Heart left ventricle (tissue), 13 donors: ENCODE measurements around the gene HS6ST1.

Source experiments
- CTCF ChIP-seq, 12 donors: fragments of 200-600 bp; sonication (generic) in 4 of 12; IDR thresholded peaks; one replicate each; pipeline versions ENCODE4 v1.5.0 to v1.8.0; 2018 to 2022; ENCODE audit warnings: antibody characterized with exemption in 12 of 12, mild to moderate bottlenecking in 5 of 12
- POLR2A ChIP-seq, 2 donors: fragments of 450-650 bp; IDR thresholded peaks; one replicate each; pipeline ENCODE4 v1.6.1; 2017; ENCODE audit warnings: antibody characterized with exemption in 2 of 2, mild to moderate bottlenecking in 2 of 2, moderate library complexity in 2 of 2
- donor health status: ischemic (EF 13 %, LVEDD 7.1; RV severe dilation, severe dysfunction).
- donor health status: DM: no; HTN: yes; CAD: no.
- donor health status: DM: no; HTN: no; CAD: no.
- donor health status: ischemic (EF 25% LVEDD 6.9; RV normal size, moderate dysfunction).
- donor health status: ischemic (EF 25% LVEDD 5.7; RV mildly dilated, moderate dysfunction).
- donor health status: ischemic (EF 35%, LVEDD 5.7; RV mildly dilated, moderate dysfunction).
- donor health status: nonischemic (EF 11% LVEDD 7.7; RV severe dilation, severe dysfunction).
- donor health status: DM: yes; HTN: yes; CAD: no.
- donor health status: PGD.
- donor health status: ischemic (EF 29% LVEDD 5.4; RV normal size, mild dysfunction).
- donor health status: nonischemic (EF 23%, LVEDD 6.1; RV moderate dilation, normal function).

DNA sequence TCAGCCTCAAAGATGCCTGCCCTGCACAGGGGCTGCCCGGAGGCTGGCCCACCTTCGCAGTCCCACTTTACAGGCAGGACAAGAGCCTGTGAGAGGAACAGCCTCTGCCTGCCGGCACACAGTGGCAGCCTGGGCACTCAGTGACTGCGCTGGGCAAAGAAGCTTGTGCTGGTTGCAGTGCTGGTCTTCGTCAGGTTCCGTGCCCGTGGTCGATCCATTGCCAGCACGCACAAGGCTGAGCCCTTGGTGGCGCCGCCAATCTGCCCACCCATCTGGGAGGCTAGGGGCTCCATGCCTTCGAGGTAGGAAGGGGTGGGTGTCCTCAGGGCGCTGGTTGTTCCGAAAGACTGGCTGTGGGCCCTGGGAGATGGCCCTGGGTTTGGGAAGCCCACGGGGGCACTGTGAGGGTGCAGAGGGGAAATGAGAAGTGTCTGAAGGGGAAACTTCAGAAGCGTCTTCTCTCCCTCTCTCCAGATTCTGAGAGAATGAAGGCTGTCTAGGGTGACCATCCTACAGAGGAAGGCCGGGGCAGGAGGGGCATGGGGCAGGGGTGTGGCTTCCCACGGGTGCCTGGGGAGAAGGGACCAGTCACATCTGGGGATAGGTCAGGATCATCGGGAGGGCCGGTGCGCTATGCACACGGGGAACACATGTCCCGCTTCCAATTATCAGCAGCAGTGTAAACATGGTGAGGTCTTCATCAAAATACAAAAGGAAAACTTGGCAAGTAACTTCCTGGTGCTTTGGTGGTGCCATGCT, 49.1 kb upstream of the HS6ST1 start:
- TF ChIP-seq CTCF (IDR thresholded peaks at IDR 0.05) (no peak), POLR2A (IDR thresholded peaks at IDR 0.05) (no peak)
